CD4-positive, alpha-beta T cell (primary cell): ENCODE data around the gene ACTL10. TPM values are rescaled to one million over a fixed set of nuclear protein-coding genes. Genes with fewer than 3 reads are reported as not detected.

ENCODE experiments used
- ATAC-seq: fragments of 200-7000 bp; cut with Tn5 transposase; one replicate; pipeline ENCODE4 v1.10.0; 2022; ENCODE audit warnings: mild to moderate bottlenecking; ENCODE audit not compliant: poor library complexity
- CTCF ChIA-PET: fragments of 350-600 bp; sonication (Branson Sonifier 250); formaldehyde crosslinking; loops from one replicate; lab custom pipeline; 2021; ENCODE audit warnings: antibody characterized with exemption, inconsistent platforms; lab: Charles Lee
- POLR2A ChIA-PET: fragments of 350-600 bp; sonication (Branson Sonifier 250); formaldehyde crosslinking; loops from one replicate; lab custom pipeline; 2021; ENCODE audit warnings: antibody characterized with exemption, inconsistent platforms; lab: Charles Lee
- DNase-seq, 14 experiments: peaks; one replicate each; pipeline ENCODE4 v3.0.0-alpha.2; 2013 to 2020; ENCODE audit warnings: mixed read lengths in 2 of 14
- H3K27ac ChIP-seq, 2 donors: one replicate each; pipeline versions ENCODE4 v1.5.1 to v1.7.0; 2013; ENCODE audit warnings: low read length in 2 of 2, low read depth in 1 of 2, mild to moderate bottlenecking in 1 of 2
- H3K27me3 ChIP-seq, 2 experiments: 1 replicate in 1 of 2; 2 replicates in 1 of 2; pipeline versions ENCODE4 v1.6.1 to v1.7.0; 2013; ENCODE audit warnings: low read length in 2 of 2, control low read depth in 1 of 2, mild to moderate bottlenecking in 1 of 2, moderate library complexity in 1 of 2; ENCODE audit not compliant: insufficient read depth in 2 of 2, control insufficient read depth in 1 of 2
- H3K36me3 ChIP-seq: one replicate; pipeline ENCODE4 v1.6.1; 2013; ENCODE audit warnings: low read length, control low read depth; ENCODE audit not compliant: insufficient read depth
- H3K4me1 ChIP-seq: one replicate; pipeline ENCODE4 v1.6.1; 2013; ENCODE audit warnings: low read length, control low read depth; ENCODE audit not compliant: insufficient read depth
- H3K4me3 ChIP-seq: one replicate; pipeline ENCODE4 v1.5.1; 2013; ENCODE audit warnings: mild to moderate bottlenecking, low read length, moderate library complexity
- H3K9me3 ChIP-seq, 2 experiments: 1 replicate in 1 of 2; 2 replicates in 1 of 2; pipeline versions ENCODE4 v1.6.1 to v1.7.0; 2013; ENCODE audit warnings: low read length in 2 of 2, mild to moderate bottlenecking in 2 of 2, control low read depth in 1 of 2, moderate library complexity in 1 of 2; ENCODE audit not compliant: control insufficient read depth in 1 of 2, insufficient read depth in 1 of 2
- H3K27ac Mint-ChIP-seq: one replicate; pipeline ENCODE4 v1.8.0; 2020; ENCODE audit warnings: mixed read lengths
- H3K27me3 Mint-ChIP-seq: one replicate; pipeline ENCODE4 v1.8.0; 2021; ENCODE audit warnings: mixed read lengths
- H3K36me3 Mint-ChIP-seq: one replicate; pipeline ENCODE4 v1.8.0; 2021; ENCODE audit warnings: low read depth, mixed read lengths
- H3K4me1 Mint-ChIP-seq: one replicate; pipeline ENCODE4 v1.8.0; 2021; ENCODE audit warnings: low read depth, mixed read lengths
- H3K4me3 Mint-ChIP-seq: one replicate; pipeline ENCODE4 v1.8.0; 2020; ENCODE audit warnings: mild to moderate bottlenecking, mixed read lengths
- H3K9me3 Mint-ChIP-seq: one replicate; pipeline ENCODE4 v1.8.0; 2020; ENCODE audit warnings: mixed read lengths
- CTCF ChIP-seq: fragments of 200-600 bp; IDR thresholded peaks from one replicate; pipeline ENCODE4 v1.8.0; 2022; ENCODE audit warnings: antibody characterized with exemption, mild to moderate bottlenecking
- intact Hi-C, 2 experiments: fragments of 100-400 bp; cut with DNase I in 1 of 2; cut with micrococcal nuclease in 1 of 2; formaldehyde crosslinking; loops; one replicate each; pipeline versions ENCODE4 v1.15.1 to v1.9.0; 2023 to 2025; cut with DNase I, micrococcal nuclease
- total RNA-seq, 174 experiments: library from RNA in 2 of 174; stranded (reverse) in 2 of 174; gene quantifications; one replicate each; pipeline ENCODE4 v1.2.3 and lab custom pipeline; 2021 to 2026

Gene ACTL10
- total RNA-seq, 2 experiments from 2014 or later: 0.28 to 0.55 TPM

GRCh38 chr20:33674294-33675135, 7.8 kb downstream of the ACTL10 start, which contains the start of gene NECAB3:
Gene NECAB3, minus strand, starts transcription at chr20:33674428. Its CDS starts 76 bp downstream, at chr20:33674352.
- peaks cover 42% of the 10 kb centered on the region for H3K4me1 Mint-ChIP-seq
- no peak within 1 kb of the TSS for H3K27ac ChIP-seq
- intact Hi-C loops: no loop called here

GRCh38 chr20:33675136-33675959, 8.6 kb downstream of the ACTL10 start:
- intact Hi-C loops: no loop called here
- CTCF ChIA-PET: no interaction called here
- H3K4me1 ChIP-seq: peaks cover 69% of the 10 kb centered on the region
- no peak overlapping the region for H3K27ac ChIP-seq
- Mint-ChIP-seq H3K27me3 (no peaks in the 10 kb centered on the region), H3K4me1 (peaks cover 46% of the 10 kb centered on the region), H3K27ac (peak overlapping the region; percentile 40), H3K9me3 (no peaks in the 10 kb centered on the region), H3K36me3 (no peaks in the 10 kb centered on the region), H3K4me3 (peak overlapping the region; percentile 88)
- ATAC-seq (no peak), DNase-seq (no peak)
- H3K9me3 ChIP-seq: no peaks in the 10 kb centered on the region
- POLR2A ChIA-PET: interaction anchor here (0.6 to 1.5 kb wide), 2 partner anchors 45 to 417 kb away, joined by 3 to 6 read pairs; partner anchors contain the start of gene PXMP4
- H3K4me3 ChIP-seq: no peak overlapping the region
- no peak for TF ChIP-seq CTCF
- no peaks in the 10 kb centered on the region for H3K27me3 ChIP-seq
- H3K36me3 ChIP-seq: no peaks in the 10 kb centered on the region

More at GRCh38 chr20:33674294-33675135, 7.8 kb downstream of the ACTL10 start, which contains the start of gene NECAB3:
- peaks cover 61% of the 10 kb centered on the region for H3K4me1 ChIP-seq
- H3K27me3 ChIP-seq: no peaks in the 10 kb centered on the region
- no peak for TF ChIP-seq CTCF
- peak within 1 kb of the TSS; percentile 88 for H3K4me3 Mint-ChIP-seq
- H3K36me3 ChIP-seq: no peaks in the 10 kb centered on the region
- peak in 10 of 14 experiments; percentile 29 to 78 (median 62) for DNase-seq
- ChIA-PET CTCF (no interaction called here), POLR2A (interaction anchor here (0.6 to 1.5 kb wide), 2 partner anchors 46 to 417 kb away, joined by 3 to 6 read pairs; partner anchors contain the start of gene PXMP4)
- ATAC-seq: peak; percentile 60
- H3K36me3 Mint-ChIP-seq: no peaks in the 10 kb centered on the region
- H3K4me3 ChIP-seq: peak within 1 kb of the TSS; percentile 65
- no peaks in the 10 kb centered on the region for H3K9me3 Mint-ChIP-seq
- H3K27ac Mint-ChIP-seq: peak within 1 kb of the TSS; percentile 67
- H3K9me3 ChIP-seq: no peaks in the 10 kb centered on the region
- no peaks in the 10 kb centered on the region for H3K27me3 Mint-ChIP-seq

GRCh38 chr20:33676121-33676520, 9.4 kb downstream of the ACTL10 start:
- Histone ChIP-seq H3K27ac (no peak overlapping the region), H3K9me3 (no peaks in the 10 kb centered on the region), H3K4me1 (peaks cover 75% of the 10 kb centered on the region), H3K4me3 (no peak overlapping the region), H3K27me3 (no peaks in the 10 kb centered on the region), H3K36me3 (no peaks in the 10 kb centered on the region)
- H3K4me3 Mint-ChIP-seq: peak overlapping the region; percentile 42
- intact Hi-C loops: no loop called here
- H3K27ac Mint-ChIP-seq: no peak overlapping the region
- H3K27me3 Mint-ChIP-seq: no peaks in the 10 kb centered on the region
- DNase-seq: no peak
- H3K4me1 Mint-ChIP-seq: peaks cover 50% of the 10 kb centered on the region
- H3K9me3 Mint-ChIP-seq: no peaks in the 10 kb centered on the region
- TF ChIP-seq CTCF: no peak
- ChIA-PET CTCF (no interaction called here), POLR2A (interaction anchor here (1.5 kb wide), 1 partner anchor 44 kb away, joined by 6 read pairs; the partner anchor contains the start of gene PXMP4)
- ATAC-seq: no peak
- H3K36me3 Mint-ChIP-seq: no peaks in the 10 kb centered on the region
